H1 (cell line): Measurements from ENCODE around the gene CHD1. TPM values are rescaled to one million over a fixed set of nuclear protein-coding genes. Genes with fewer than 3 reads are reported as not detected.
"Not testable (repeated sequence)": the region's sequence is repeated elsewhere in the genome, so short reads cannot be mapped to it uniquely, and the experiment has no call there.

ENCODE experiments used
- CTCF ChIA-PET: fragments of 300-600 bp; sonication (Branson Sonifier 250); formaldehyde crosslinking; loops from one replicate; lab custom pipeline; 2021; ENCODE audit not compliant: partially characterized antibody; lab: Charles Lee
- POLR2A ChIA-PET: fragments of 300-600 bp; sonication (Branson Sonifier 250); formaldehyde crosslinking; loops from one replicate; lab custom pipeline; 2021; ENCODE audit warnings: inconsistent platforms; ENCODE audit not compliant: partially characterized antibody; lab: Charles Lee
- DNase-seq, 2 experiments: peaks; one replicate each; pipeline versions ENCODE4 v3.0.0 to v3.0.0-alpha.2; 2010 to 2022; ENCODE audit warnings: low spot score in 2 of 2, low read depth in 1 of 2, mixed read lengths in 1 of 2
- FAIRE-seq: peaks from 2 replicates; lab custom pipeline; 2011; peaks lifted over from hg19 to GRCh38; lab: Jason Lieb, UNC
- H2AFZ ChIP-seq: 2 replicates; pipeline ENCODE4 v1.8.1; 2012; ENCODE audit warnings: low read length, inconsistent platforms
- H2AK5ac ChIP-seq: 2 replicates; pipeline ENCODE4 v1.6.1; 2013; ENCODE audit warnings: low read depth, low read length
- H2BK120ac ChIP-seq: replicated peaks from 2 replicates; pipeline ENCODE3; 2013; ENCODE audit warnings: low read depth, low read length, inconsistent platforms
- H2BK12ac ChIP-seq: 2 replicates; pipeline ENCODE4 v1.6.1; 2013; ENCODE audit warnings: low read depth, low read length
- H2BK15ac ChIP-seq: 2 replicates; pipeline ENCODE4 v1.6.1; 2013; ENCODE audit warnings: low read length
- H2BK20ac ChIP-seq: 2 replicates; pipeline ENCODE4 v1.6.1; 2013; ENCODE audit warnings: low read length
- H2BK5ac ChIP-seq: 2 replicates; pipeline ENCODE4 v1.6.1; 2013; ENCODE audit warnings: low read depth, low read length
- H3K14ac ChIP-seq: 2 replicates; pipeline ENCODE4 v1.6.1; 2013; ENCODE audit warnings: inconsistent platforms; ENCODE audit not compliant: insufficient read length
- H3K18ac ChIP-seq: 2 replicates; pipeline ENCODE4 v1.6.1; 2013; ENCODE audit warnings: low read length; ENCODE audit errors: extremely low read depth
- H3K23ac ChIP-seq: 2 replicates; pipeline ENCODE4 v1.6.1; 2013; ENCODE audit warnings: inconsistent platforms; ENCODE audit not compliant: insufficient read length
- H3K23me2 ChIP-seq: 2 replicates; pipeline ENCODE4 v1.6.1; 2013; ENCODE audit warnings: low read depth, low read length
- H3K27ac ChIP-seq: 2 replicates; pipeline ENCODE4 v1.6.1; 2011; ENCODE audit warnings: low read depth, low read length, inconsistent platforms
- H3K27me3 ChIP-seq, 4 experiments: replicated peaks in 1 of 4; 1 replicate in 1 of 4; 2 replicates in 3 of 4; pipeline versions ENCODE4 v1.6.1 to v1.8.1; 2011 to 2013; ENCODE audit warnings: low read length in 3 of 4, mild to moderate bottlenecking in 3 of 4, inconsistent platforms in 2 of 4, mixed read lengths in 2 of 4, moderate library complexity in 1 of 4; ENCODE audit not compliant: control insufficient read depth in 3 of 4, insufficient read depth in 3 of 4; ENCODE audit errors: extremely low read depth in 1 of 4
- H3K36me3 ChIP-seq, 4 experiments: 2 replicates each; pipeline versions ENCODE4 v1.6.1 to v1.8.1; 2011 to 2013; ENCODE audit warnings: mild to moderate bottlenecking in 4 of 4, low read length in 3 of 4, moderate library complexity in 2 of 4, control low read depth in 1 of 4, inconsistent platforms in 1 of 4; ENCODE audit not compliant: insufficient read depth in 4 of 4, control insufficient read depth in 2 of 4
- H3K4ac ChIP-seq: replicated peaks from 2 replicates; pipeline ENCODE3; 2013; ENCODE audit warnings: low read length, low read depth, mixed read lengths, inconsistent platforms; ENCODE audit not compliant: insufficient read length
- H3K4me1 ChIP-seq, 4 experiments: replicated peaks in 1 of 4; 1 replicate in 1 of 4; 2 replicates in 3 of 4; pipeline versions ENCODE4 v1.6.1 to v1.8.1; 2011 to 2013; ENCODE audit warnings: low read length in 3 of 4, inconsistent platforms in 2 of 4, mixed read lengths in 1 of 4; ENCODE audit not compliant: insufficient read depth in 4 of 4, control insufficient read depth in 3 of 4
- H3K4me2 ChIP-seq, 2 experiments: 2 replicates each; pipeline versions ENCODE4 v1.6.1 to v1.8.1; 2011 to 2013; ENCODE audit warnings: low read depth in 2 of 2, low read length in 2 of 2, control low read depth in 1 of 2, inconsistent platforms in 1 of 2, mild to moderate bottlenecking in 1 of 2; ENCODE audit not compliant: insufficient read depth in 1 of 2
- H3K4me3 ChIP-seq, 4 experiments: fragments of 200-600, 300-600 bp in 1 of 4; sonication (generic), shearing (Covaris generic), sonication (Bioruptor Twin) in 1 of 4; 2 replicates each; pipeline versions ENCODE4 v1.5.1 to v1.8.1; 2011 to 2016; ENCODE audit warnings: low read length in 4 of 4, low read depth in 3 of 4, control low read depth in 2 of 4, inconsistent platforms in 2 of 4, mild to moderate bottlenecking in 2 of 4, mixed read lengths in 1 of 4, moderate library complexity in 1 of 4; ENCODE audit not compliant: insufficient read depth in 2 of 4; ENCODE audit errors: extremely low read depth in 1 of 4
- H3K56ac ChIP-seq: replicated peaks from 2 replicates; pipeline ENCODE3; 2013; ENCODE audit warnings: low read depth, mild to moderate bottlenecking, mixed read lengths, low read length, inconsistent platforms; ENCODE audit not compliant: insufficient read length
- H3K79me1 ChIP-seq: 2 replicates; pipeline ENCODE4 v1.6.1; 2013; ENCODE audit warnings: low read depth, low read length, control low read depth
- H3K79me2 ChIP-seq, 2 experiments: 2 replicates each; pipeline versions ENCODE4 v1.6.1 to v1.8.1; 2012 to 2013; ENCODE audit warnings: low read length in 2 of 2, mild to moderate bottlenecking in 2 of 2, inconsistent platforms in 1 of 2; ENCODE audit not compliant: insufficient read depth in 2 of 2, control insufficient read depth in 1 of 2
- H3K9ac ChIP-seq, 4 experiments: replicated peaks in 1 of 4; 1 replicate in 1 of 4; 2 replicates in 3 of 4; pipeline versions ENCODE4 v1.6.1 to v1.8.1; 2011 to 2013; ENCODE audit warnings: low read depth in 3 of 4, low read length in 3 of 4, control low read depth in 2 of 4, mild to moderate bottlenecking in 2 of 4, moderate library complexity in 2 of 4, inconsistent platforms in 1 of 4; ENCODE audit errors: extremely low read depth in 1 of 4
- H3K9me3 ChIP-seq, 2 experiments: 2 replicates each; pipeline versions ENCODE4 v1.6.1 to v1.8.1; 2012 to 2013; ENCODE audit warnings: mild to moderate bottlenecking in 2 of 2, moderate library complexity in 2 of 2, control low read depth in 1 of 2, inconsistent platforms in 1 of 2, low read depth in 1 of 2, low read length in 1 of 2, mixed read lengths in 1 of 2; ENCODE audit not compliant: insufficient read depth in 2 of 2
- H4K20me1 ChIP-seq, 2 experiments: replicated peaks in 1 of 2; 2 replicates each; pipeline versions ENCODE3 to v1.8.1; 2011 to 2013; ENCODE audit warnings: inconsistent platforms in 2 of 2, low read length in 2 of 2, mild to moderate bottlenecking in 1 of 2; ENCODE audit not compliant: insufficient read depth in 2 of 2, control insufficient read depth in 1 of 2
- H4K5ac ChIP-seq: 2 replicates; pipeline ENCODE4 v1.6.1; 2013; ENCODE audit warnings: low read length, low read depth, mixed read lengths, inconsistent platforms; ENCODE audit not compliant: insufficient read length
- H4K8ac ChIP-seq: 2 replicates; pipeline ENCODE4 v1.8.0; 2013; ENCODE audit warnings: mild to moderate bottlenecking, moderate library complexity, low read length, inconsistent platforms; ENCODE audit not compliant: insufficient read depth; ENCODE audit errors: extremely low read depth
- H4K91ac ChIP-seq: replicated peaks from 2 replicates; pipeline ENCODE3; 2013; ENCODE audit warnings: low read length, mixed read lengths, inconsistent platforms; ENCODE audit not compliant: insufficient read length
- WGBS, 2 experiments: shearing (Covaris generic) in 1 of 2; methylation state at CpG; one replicate each; pipeline versions ENCODE4 v1.1.6 to v1.1.7; 2013 to 2015; ENCODE audit warnings: low lambda C conversion rate in 2 of 2, mixed read lengths in 2 of 2, inconsistent platforms in 1 of 2, low coverage in 1 of 2, missing lambda C conversion rate in 1 of 2; ENCODE audit not compliant: insufficient replicate concordance in 2 of 2, insufficient coverage in 1 of 2, insufficient read length in 1 of 2; ENCODE audit errors: extremely low coverage in 1 of 2, missing lambda C conversion rate in 1 of 2; 5-methylcytosine and 5-hydroxymethylcytosine counted together
- polyA plus RNA-seq, 7 experiments: library from polyadenylated mRNA; depleted of rRNA in 3 of 7; stranded (reverse) in 5 of 7; unstranded in 2 of 7; fragments of >200 nt in 5 of 7; fragments of 200-250 nt in 2 of 7; gene quantifications; 1 replicate in 5 of 7; 2 replicates in 1 of 7; 4 replicates in 1 of 7; pipeline versions ENCODE4 v1.2.1 to v1.2.3, GENCODE V29; 2011 to 2013; ENCODE audit warnings: missing spikeins in 2 of 7, mixed read lengths in 2 of 7
- total RNA-seq: library from RNA; stranded (reverse); fragmentation: NEBNext Ultra II Directional; extraction: Animal tissue kit (Norgen Biotek cat#: 25700); gene quantifications from 2 replicates; pipeline ENCODE4 v1.2.1, GENCODE V29; 2021

The CHD1 gene
- total and polyA plus RNA-seq, 2 of the 8 experiments (the other 6 are each of a cell fraction or from before 2014, with no cell fraction given) = 15.6 to 53.0 TPM

GRCh38 chr5:98955471-98955870 is 26.7 kb upstream of the CHD1 start:
- H2BK15ac ChIP-seq, H3K23ac ChIP-seq, H3K4me2 ChIP-seq, H3K36me3 ChIP-seq, H4K91ac ChIP-seq, H2AFZ ChIP-seq, H3K56ac ChIP-seq, H4K8ac ChIP-seq, H3K18ac ChIP-seq, H4K5ac ChIP-seq, CTCF ChIA-PET, H2BK5ac ChIP-seq, H2BK120ac ChIP-seq, H3K9ac ChIP-seq, POLR2A ChIA-PET, H3K23me2 ChIP-seq, H2BK20ac ChIP-seq, H3K27me3 ChIP-seq, H3K79me2 ChIP-seq, H2BK12ac ChIP-seq, H3K79me1 ChIP-seq, H3K9me3 ChIP-seq, H4K20me1 ChIP-seq, H3K4ac ChIP-seq, DNase-seq, H3K4me3 ChIP-seq, H3K27ac ChIP-seq, FAIRE-seq, H3K14ac ChIP-seq, H3K4me1 ChIP-seq, H2AK5ac ChIP-seq: not testable (repeated sequence)
- no CpG with 5 or more reads among the region's 2 CpGs for WGBS, 2 experiments
